Panc1 (cell line): ENCODE data around the gene SLC25A38. TPM values are rescaled to one million over a fixed set of nuclear protein-coding genes. Genes with fewer than 3 reads are reported as not detected.

Experiments used
- ATAC-seq: fragments of 200-7000 bp; cut with Tn5 transposase; 2 replicates; pipeline ENCODE4 v1.9.1; 2020; ENCODE audit warnings: mild to moderate bottlenecking, moderate library complexity
- BruUV-seq: library from RNA; stranded (reverse); fragments of 400-500 nt; replicated peaks from 2 replicates; lab custom pipeline; 2021; lab: Mats Ljungman, UMichigan
- CTCF ChIA-PET: fragments of 300-600 bp; sonication (Branson Sonifier 250); formaldehyde crosslinking; loops from one replicate; lab custom pipeline; 2022; ENCODE audit warnings: antibody characterized with exemption; lab: Charles Lee
- POLR2A ChIA-PET: fragments of 300-600 bp; sonication (Branson Sonifier 250); formaldehyde crosslinking; loops from one replicate; lab custom pipeline; 2022; ENCODE audit warnings: antibody characterized with exemption; lab: Charles Lee
- DNase-seq: peaks from one replicate; pipeline ENCODE4 v3.0.0-alpha.2; 2010; ENCODE audit warnings: low read depth, low spot score
- H3K27ac ChIP-seq: 2 replicates; pipeline ENCODE4 v1.5.1; 2011; ENCODE audit warnings: mild to moderate bottlenecking, low read length, inconsistent platforms
- H3K27me3 ChIP-seq: fragments of 200-500 bp; sonication (Bioruptor generic); 2 replicates; pipeline ENCODE4 v1.6.0; 2014; ENCODE audit warnings: low read length, inconsistent platforms; ENCODE audit not compliant: control insufficient read depth, insufficient read depth
- H3K36me3 ChIP-seq: fragments of 200-500 bp; sonication (Bioruptor generic); 2 replicates; pipeline ENCODE4 v1.5.1; 2014; ENCODE audit warnings: inconsistent platforms, mild to moderate bottlenecking, low read length, moderate library complexity; ENCODE audit not compliant: control insufficient read depth, insufficient read depth
- H3K4me1 ChIP-seq: 2 replicates; pipeline ENCODE4 v1.5.1; 2011; ENCODE audit warnings: inconsistent platforms, mild to moderate bottlenecking, low read length, moderate library complexity; ENCODE audit not compliant: control insufficient read depth, insufficient read depth
- H3K4me3 ChIP-seq, 2 experiments: 2 replicates each; pipeline ENCODE4 v1.5.1; 2011 to 2012; ENCODE audit warnings: low read depth in 2 of 2, low read length in 2 of 2, mild to moderate bottlenecking in 2 of 2, inconsistent platforms in 1 of 2, moderate library complexity in 1 of 2
- H3K9me3 ChIP-seq: fragments of 200-500 bp; sonication (Bioruptor generic); 2 replicates; pipeline ENCODE4 v1.5.1; 2014; ENCODE audit warnings: low read depth, mild to moderate bottlenecking, inconsistent platforms, low read length, moderate library complexity; ENCODE audit not compliant: control insufficient read depth, insufficient read depth
- CTCF ChIP-seq: fragments of 450-650 bp; IDR thresholded peaks from 2 replicates; pipeline ENCODE4 v1.5.1; 2017; ENCODE audit warnings: mild to moderate bottlenecking
- POLR2AphosphoS5 ChIP-seq: IDR thresholded peaks from 2 replicates; pipeline ENCODE4 v1.6.1; 2012; ENCODE audit warnings: mild to moderate bottlenecking, low read depth, low read length, moderate library complexity
- REST ChIP-seq, 2 experiments: IDR thresholded peaks; 2 replicates each; pipeline ENCODE4 v1.6.1; 2011 to 2012; ENCODE audit warnings: low read depth in 2 of 2, control low read depth in 1 of 2, low read length in 1 of 2, mild to moderate bottlenecking in 1 of 2, moderate library complexity in 1 of 2; ENCODE audit not compliant: insufficient read depth in 1 of 2
- SIN3A ChIP-seq: IDR thresholded peaks from 2 replicates; pipeline ENCODE4 v1.6.1; 2012; ENCODE audit warnings: low read depth, mild to moderate bottlenecking, low read length, moderate library complexity, borderline replicate concordance; ENCODE audit not compliant: insufficient read depth
- TCF7L2 ChIP-seq: IDR thresholded peaks from 2 replicates; pipeline ENCODE4 v1.6.1; 2011; ENCODE audit warnings: mild to moderate bottlenecking, low read depth, low read length, inconsistent platforms
- in situ Hi-C: cut with HindIII; loops from 2 replicates; pipeline ENCODE4 v1.10.0; 2016; ENCODE audit warnings: low sequenced_read_pairs, low pct_unique_long_range_greater_than_20kb
- intact Hi-C: fragments of 100-400 bp; cut with micrococcal nuclease; formaldehyde crosslinking; loops from one replicate; pipeline ENCODE4 v1.10.0; 2022; ENCODE audit not compliant: unreplicated experiment
- total RNA-seq: library from RNA; stranded (reverse); gene quantifications from one replicate; pipeline ENCODE4 v1.2.1, GENCODE V29; 2021; ENCODE audit not compliant: unreplicated experiment

The SLC25A38 gene
- total RNA-seq, 1 experiment from 2014 or later = 21.5 TPM

GRCh38 chr3:39396690-39397089 is 13.5 kb downstream of the SLC25A38 start:
- H3K4me3 ChIP-seq = no peak overlapping the region
- DNase-seq (no peak), ATAC-seq (no peak)
- H3K27ac ChIP-seq = no peak overlapping the region
- no peaks in the 10 kb centered on the region for H3K27me3 ChIP-seq
- intact Hi-C loops = no loop called here
- peaks cover 4% of the 10 kb centered on the region; the same call in 1 of the 2 replicates for H3K36me3 ChIP-seq
- ChIA-PET POLR2A (no interaction called here), CTCF (no interaction called here)
- H3K4me1 ChIP-seq = no peaks in the 10 kb centered on the region
- BruUV-seq = no TSS peak
- no peak for TF ChIP-seq POLR2AphosphoS5
- TF ChIP-seq SIN3A = no peak
- TF ChIP-seq TCF7L2 = no peak
- no peak for TF ChIP-seq REST (IDR thresholded peaks at IDR 0.05; ENCODE audit: insufficient read depth in 1 of 2, low read depth in 2 of 2, low read length in 1 of 2)
- TF ChIP-seq CTCF = no peak
- in situ Hi-C loops = no loop called here
- no peaks in the 10 kb centered on the region for H3K9me3 ChIP-seq

- no peak overlapping the region for H3K27ac ChIP-seq
- ATAC-seq (no peak), DNase-seq (no peak)
- no TSS peak for BruUV-seq
- TF ChIP-seq POLR2AphosphoS5 = no peak
- TF ChIP-seq SIN3A = no peak
- TF ChIP-seq REST (IDR thresholded peaks at IDR 0.05; ENCODE audit: insufficient read depth in 1 of 2, low read depth in 2 of 2, low read length in 1 of 2) = no peak
- no peak for TF ChIP-seq TCF7L2
- TF ChIP-seq CTCF = no peak
- H3K27me3 ChIP-seq = no peaks in the 10 kb centered on the region
- peaks cover 4% of the 10 kb centered on the region; the same call in 1 of the 2 replicates for H3K36me3 ChIP-seq
- H3K4me3 ChIP-seq = no peak overlapping the region
- ChIA-PET POLR2A (no interaction called here), CTCF (no interaction called here)
- intact Hi-C loops (no loop called here), in situ Hi-C loops (no loop called here)
- no peaks in the 10 kb centered on the region for H3K4me1 ChIP-seq
- no peaks in the 10 kb centered on the region for H3K9me3 ChIP-seq
Observed at GRCh38 chr3:39398700-39399099, 15.5 kb downstream of the SLC25A38 start.
